Measurements from ENCODE around the gene NEK9.

The NEK9 gene

GRCh38 chr14:75030147-75030546, 96.7 kb downstream of the NEK9 start:
- no peak for DNase-seq (ENCODE audit: low spot score)
